Activated CD4-positive, alpha-beta memory T cell treated with anti-CD3 and anti-CD28 coated beads for 36 hours (primary cell): ENCODE measurements around the gene RNF10. TPM values are rescaled to one million over a fixed set of nuclear protein-coding genes. Genes with fewer than 3 reads are reported as not detected.
A peak's percentile ranks its signal among the peaks of the same experiment; 100 is the strongest.
"Not testable (repeated sequence)": the region's sequence is repeated elsewhere in the genome, so short reads cannot be mapped to it uniquely, and the experiment has no call there.

ENCODE experiments used
- CTCF ChIA-PET: fragments of 350-600 bp; sonication (Branson Sonifier 250); formaldehyde crosslinking; loops from one replicate; lab custom pipeline; 2021; ENCODE audit warnings: antibody characterized with exemption, inconsistent platforms; lab: Charles Lee
- POLR2A ChIA-PET: fragments of 350-600 bp; sonication (Branson Sonifier 250); formaldehyde crosslinking; loops from one replicate; lab custom pipeline; 2021; ENCODE audit warnings: antibody characterized with exemption; lab: Charles Lee
- DNase-seq: peaks from one replicate; pipeline ENCODE4 v3.0.0-alpha.2; 2020
- H3K27ac Mint-ChIP-seq: one replicate; pipeline ENCODE4 v1.8.0; 2021; ENCODE audit warnings: mixed read lengths
- H3K27me3 Mint-ChIP-seq: one replicate; pipeline ENCODE4 v1.8.0; 2021; ENCODE audit warnings: mixed read lengths
- H3K36me3 Mint-ChIP-seq: one replicate; pipeline ENCODE4 v1.8.0; 2021; ENCODE audit warnings: mixed read lengths
- H3K4me1 Mint-ChIP-seq: one replicate; pipeline ENCODE4 v1.8.0; 2021; ENCODE audit warnings: low read depth, mixed read lengths
- H3K4me3 Mint-ChIP-seq: one replicate; pipeline ENCODE4 v1.8.0; 2021; ENCODE audit warnings: mild to moderate bottlenecking, mixed read lengths
- H3K9me3 Mint-ChIP-seq: one replicate; pipeline ENCODE4 v1.8.0; 2021; ENCODE audit warnings: mixed read lengths
- intact Hi-C: fragments of 100-400 bp; cut with micrococcal nuclease; formaldehyde crosslinking; loops from one replicate; pipeline ENCODE4 v1.15.1; 2023
- total RNA-seq, 2 experiments: library from RNA; stranded (reverse); gene quantifications; one replicate each; pipeline ENCODE4 v1.2.3, GENCODE V29; 2021

RNF10 gene
- total RNA-seq, 2 experiments from 2014 or later: 188 to 210 TPM

DNA sequence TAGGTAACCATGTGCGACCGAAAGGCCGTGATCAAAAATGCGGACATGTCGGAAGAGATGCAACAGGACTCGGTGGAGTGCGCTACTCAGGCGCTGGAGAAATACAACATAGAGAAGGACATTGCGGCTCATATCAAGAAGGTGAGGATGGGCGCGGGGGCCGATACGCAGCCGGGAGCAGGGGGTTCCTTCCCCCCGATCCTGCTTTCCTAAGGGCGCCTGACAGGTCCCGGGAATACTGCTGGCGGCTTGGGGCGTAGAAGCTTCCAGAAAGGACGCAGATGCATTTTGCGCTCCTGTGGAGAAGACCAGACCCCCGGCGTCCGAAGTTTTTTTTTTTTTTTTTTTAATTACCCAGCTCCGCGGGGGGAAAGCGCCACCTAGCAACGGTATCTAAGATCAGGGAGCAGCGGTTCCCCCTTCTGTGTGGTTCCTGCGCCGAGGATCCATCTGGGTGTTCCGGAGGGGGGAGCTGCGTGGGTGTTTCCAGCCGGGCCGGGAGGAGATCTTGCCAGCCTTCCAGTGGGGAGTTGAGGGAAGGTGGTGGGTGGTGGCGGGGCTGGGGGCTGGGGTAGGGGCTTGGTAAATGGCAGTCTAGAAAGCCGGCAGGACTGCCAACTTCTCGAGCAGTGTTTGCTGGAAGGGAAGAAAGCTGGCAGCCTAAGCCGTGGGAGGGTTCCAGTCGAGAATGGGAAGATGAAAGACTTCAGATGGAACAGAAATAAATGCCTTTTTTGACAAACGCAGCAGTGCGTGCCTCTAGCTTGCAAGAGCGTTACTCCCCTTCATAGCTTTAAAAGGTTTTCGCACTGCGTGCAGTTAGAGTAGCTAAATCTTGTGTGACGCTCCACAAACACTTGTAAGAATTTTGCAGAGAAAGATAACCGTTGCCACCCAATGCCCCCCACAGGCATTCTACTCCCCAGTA, 37.5 kb upstream of the RNF10 start:
- H3K4me1 Mint-ChIP-seq: peaks cover 23% of the 10 kb centered on the region
- intact Hi-C loops: loop anchor here (1.0 to 2.0 kb wide), 4 partner anchors 27 to 244 kb away; partner anchors contain the start of genes COX6A1, RNF10 and SRSF9
- H3K4me3 Mint-ChIP-seq: peak overlapping the region; percentile 86
- H3K9me3 Mint-ChIP-seq: no peaks in the 10 kb centered on the region
- ChIA-PET POLR2A (interaction anchor here (0.5 to 2.3 kb wide), 9 partner anchors 13 to 214 kb away, joined by 3 to 13 read pairs (median 3); partner anchors contain the start of genes RNU4-2, SRSF9 and UNC119B), CTCF (interaction anchor here (0.6 to 1.6 kb wide), 12 partner anchors 8 to 946 kb away, joined by 3 to 11 read pairs (median 3); partner anchors contain the start of gene SRSF9)
- peak; percentile 60 for DNase-seq
- H3K27ac Mint-ChIP-seq: peak overlapping the region; percentile 80
- H3K27me3 Mint-ChIP-seq: no peaks in the 10 kb centered on the region
- H3K36me3 Mint-ChIP-seq: peaks cover 21% of the 10 kb centered on the region

DNA sequence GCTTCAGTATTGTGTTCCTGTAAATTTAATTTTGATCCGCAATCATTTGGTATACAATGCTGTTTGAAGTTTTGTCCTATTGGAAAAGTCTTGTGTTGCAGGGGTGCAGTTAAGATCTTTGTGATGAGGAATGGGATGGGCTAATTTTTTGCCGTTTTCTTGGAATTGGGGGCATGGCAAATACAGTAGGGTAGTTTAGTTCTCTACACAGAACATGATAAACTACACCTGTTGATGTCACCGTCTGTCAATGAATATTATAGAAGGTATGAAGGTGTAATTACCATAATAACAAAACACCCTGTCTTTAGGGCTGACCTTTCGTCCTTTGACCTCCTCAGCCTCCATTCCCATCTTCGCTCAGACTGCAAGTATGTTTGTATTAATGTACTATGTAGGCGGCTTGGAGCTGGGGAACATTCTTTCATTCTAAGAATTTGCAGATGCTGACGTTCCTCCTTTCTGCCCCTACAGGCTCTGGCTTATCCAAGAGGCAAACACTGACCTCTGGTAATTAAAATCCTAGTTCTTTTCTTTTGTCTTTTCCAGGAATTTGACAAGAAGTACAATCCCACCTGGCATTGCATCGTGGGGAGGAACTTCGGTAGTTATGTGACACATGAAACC, 36.5 kb upstream of the RNF10 start:
- CTCF ChIA-PET: interaction anchor here (0.5 to 1.6 kb wide), 9 partner anchors 7 to 945 kb away, joined by 3 to 11 read pairs (median 3); partner anchors contain the start of gene SRSF9
- intact Hi-C loops: loop anchor here (2.0 kb wide), 2 partner anchors 37 to 59 kb away; partner anchors contain the start of genes COX6A1 and RNF10
- H3K4me3 Mint-ChIP-seq: peak overlapping the region; percentile 86
- H3K4me1 Mint-ChIP-seq: peaks cover 23% of the 10 kb centered on the region
- H3K9me3 Mint-ChIP-seq: no peaks in the 10 kb centered on the region
- H3K27me3 Mint-ChIP-seq: no peaks in the 10 kb centered on the region
- peaks cover 21% of the 10 kb centered on the region for H3K36me3 Mint-ChIP-seq
- peak overlapping the region; percentile 80 for H3K27ac Mint-ChIP-seq
- no peak for DNase-seq
- POLR2A ChIA-PET: interaction anchor here (0.5 to 2.3 kb wide), 5 partner anchors 12 to 1411 kb away, joined by 3 to 13 read pairs (median 4); partner anchors contain the start of genes RNU4-2 and SRSF9

DNA sequence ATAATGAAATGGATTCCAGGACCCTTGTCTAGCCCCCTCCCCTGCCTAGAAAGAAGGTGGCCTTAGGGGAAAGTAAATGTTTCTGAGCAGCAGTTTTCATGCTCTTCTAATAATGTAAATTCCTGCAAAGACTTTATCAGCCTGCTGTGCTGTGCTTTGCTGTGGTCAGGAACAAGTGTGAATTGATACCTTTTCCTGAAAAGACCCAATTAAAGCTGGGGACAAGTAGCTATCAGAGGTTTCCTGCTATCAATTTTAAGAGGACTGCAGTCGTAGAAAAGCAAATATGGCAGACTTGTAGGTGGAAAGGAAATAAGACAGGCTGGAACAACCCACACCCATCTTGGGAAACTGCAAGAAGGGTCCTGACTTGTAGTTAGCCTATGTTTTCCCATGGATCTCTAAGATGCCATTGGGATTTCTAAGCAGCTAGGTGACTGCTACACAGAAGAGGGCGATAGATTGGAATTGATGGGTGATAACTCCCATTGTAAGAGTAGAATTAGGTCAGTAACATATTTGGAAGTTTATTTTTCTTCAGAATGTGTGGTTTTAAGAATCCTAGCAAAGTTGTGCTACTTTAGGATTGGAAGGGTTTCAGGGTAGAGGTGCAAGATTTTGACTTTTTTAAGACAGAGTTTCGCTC, 35.2 kb upstream of the RNF10 start:
- no peak for DNase-seq
- ChIA-PET POLR2A (no interaction called here), CTCF (interaction anchor here (0.6 to 1.5 kb wide), 2 partner anchors 25 to 33 kb away, joined by 3 to 5 read pairs; no protein-coding TSS in a partner anchor)
- intact Hi-C loops: no loop called here
- no peaks in the 10 kb centered on the region for H3K9me3 Mint-ChIP-seq
- H3K4me1 Mint-ChIP-seq: peaks cover 23% of the 10 kb centered on the region
- H3K27ac Mint-ChIP-seq: peak overlapping the region; percentile 40
- peaks cover 28% of the 10 kb centered on the region for H3K36me3 Mint-ChIP-seq
- H3K4me3 Mint-ChIP-seq: no peak overlapping the region
- H3K27me3 Mint-ChIP-seq: no peaks in the 10 kb centered on the region

DNA sequence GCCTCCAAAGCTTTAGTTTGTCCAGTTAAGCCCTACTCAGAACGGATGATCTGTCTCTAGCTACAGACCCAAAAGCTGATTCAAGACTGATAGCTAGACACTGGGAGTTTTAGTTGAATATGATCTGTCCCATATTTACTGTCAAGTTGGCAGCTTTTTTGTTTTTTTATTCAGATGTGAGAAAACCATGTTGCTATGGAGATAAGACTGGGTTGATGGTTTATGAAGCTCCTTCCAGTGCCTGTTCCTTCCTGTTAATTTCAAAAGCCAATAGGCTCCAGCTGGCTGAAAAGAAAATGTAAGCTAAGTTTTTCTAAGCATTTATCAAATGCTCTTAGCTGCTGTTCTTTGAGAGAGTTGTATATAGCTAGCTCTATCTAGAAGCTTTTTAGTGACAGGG, 33.6 kb upstream of the RNF10 start:
- POLR2A ChIA-PET: interaction anchor here (0.5 kb wide), 1 partner anchor 272 kb away, joined by 3 read pairs; no protein-coding TSS in a partner anchor
- intact Hi-C loops: no loop called here
- H3K36me3 Mint-ChIP-seq: peaks cover 28% of the 10 kb centered on the region
- no peak overlapping the region for H3K4me3 Mint-ChIP-seq
- CTCF ChIA-PET: interaction anchor here (0.6 to 1.5 kb wide), 4 partner anchors 21 to 564 kb away, joined by 3 read pairs; no protein-coding TSS in a partner anchor
- peaks cover 16% of the 10 kb centered on the region for H3K4me1 Mint-ChIP-seq
- H3K27me3 Mint-ChIP-seq: no peaks in the 10 kb centered on the region
- no peaks in the 10 kb centered on the region for H3K9me3 Mint-ChIP-seq
- no peak for DNase-seq
- H3K27ac Mint-ChIP-seq: no peak overlapping the region

DNA sequence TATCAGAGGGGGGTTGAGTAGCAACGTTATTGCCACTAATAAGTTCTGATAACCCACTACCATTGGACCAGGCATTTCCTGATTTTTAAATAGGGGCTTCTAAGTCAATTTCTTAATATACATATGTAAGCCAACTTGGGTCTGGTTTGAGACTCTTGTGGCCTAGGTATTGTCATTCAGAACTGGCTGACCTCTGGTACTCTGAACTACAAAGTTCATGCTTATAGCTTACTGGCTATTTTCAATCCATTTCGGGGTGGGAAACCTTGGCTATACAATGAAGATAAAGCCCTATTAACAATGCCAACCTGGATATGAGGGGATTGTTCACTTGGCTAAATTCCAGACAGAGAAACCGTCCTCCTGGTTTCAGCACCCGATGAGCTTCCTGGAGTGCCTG, 29.6 kb upstream of the RNF10 start:
- Mint-ChIP-seq H3K4me1 (no peaks in the 10 kb centered on the region), H3K36me3 (peaks cover 20% of the 10 kb centered on the region), H3K27ac (no peak overlapping the region), H3K9me3 (no peaks in the 10 kb centered on the region), H3K4me3 (no peak overlapping the region), H3K27me3 (no peaks in the 10 kb centered on the region)
- POLR2A ChIA-PET: no interaction called here
- no peak for DNase-seq
- intact Hi-C loops: no loop called here
- CTCF ChIA-PET: interaction anchor here (0.8 to 1.2 kb wide), 2 partner anchors 8 to 21 kb away, joined by 3 to 4 read pairs; no protein-coding TSS in a partner anchor

GRCh38 chr12:120508537-120508936, 25.6 kb upstream of the RNF10 start:
- H3K36me3 Mint-ChIP-seq: peaks cover 22% of the 10 kb centered on the region
- CTCF ChIA-PET: interaction anchor here (1.3 kb wide), 1 partner anchor 42 kb away, joined by 6 read pairs; no protein-coding TSS in a partner anchor
- no peaks in the 10 kb centered on the region for H3K4me1 Mint-ChIP-seq

DNA sequence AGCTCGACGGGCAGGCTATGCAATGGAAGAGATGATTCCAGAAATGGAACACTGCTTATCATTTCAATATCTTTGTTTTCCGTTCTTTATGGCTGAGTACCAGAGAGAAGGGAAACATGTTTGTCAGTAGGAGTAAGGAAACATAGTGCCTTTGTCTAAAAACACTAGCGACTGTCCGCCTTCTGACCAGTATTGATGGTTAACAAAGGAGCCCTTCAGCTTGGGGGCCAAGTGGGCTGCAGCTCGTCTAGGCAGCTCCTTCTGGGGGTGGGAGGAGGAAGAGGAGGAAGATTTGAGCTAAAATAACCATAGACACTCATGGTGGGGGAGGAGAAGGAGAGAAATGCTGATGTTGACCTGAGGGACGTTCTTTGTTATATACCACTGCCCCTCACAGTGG, 20.2 kb upstream of the RNF10 start:
- Mint-ChIP-seq H3K27me3 (no peaks in the 10 kb centered on the region), H3K9me3 (no peaks in the 10 kb centered on the region), H3K4me3 (no peak overlapping the region), H3K36me3 (peaks cover 21% of the 10 kb centered on the region), H3K27ac (no peak overlapping the region), H3K4me1 (no peaks in the 10 kb centered on the region)
- intact Hi-C loops: no loop called here
- ChIA-PET POLR2A (no interaction called here), CTCF (no interaction called here)
- no peak for DNase-seq

More at GRCh38 chr12:120508537-120508936, 25.6 kb upstream of the RNF10 start:
- H3K4me3 Mint-ChIP-seq: no peak overlapping the region
- H3K27ac Mint-ChIP-seq: no peak overlapping the region
- H3K9me3 Mint-ChIP-seq: no peaks in the 10 kb centered on the region
- POLR2A ChIA-PET: no interaction called here
- intact Hi-C loops: no loop called here
- no peaks in the 10 kb centered on the region for H3K27me3 Mint-ChIP-seq
- no peak for DNase-seq

GRCh38 chr12:120515496-120515895, 18.7 kb upstream of the RNF10 start:
- intact Hi-C loops: no loop called here
- no peak overlapping the region for H3K4me3 Mint-ChIP-seq
- POLR2A ChIA-PET: interaction anchor here (0.7 to 1.4 kb wide), 2 partner anchors 20 to 58 kb away, joined by 3 read pairs; partner anchors contain the start of gene DYNLL1
- CTCF ChIA-PET: no interaction called here
- H3K27ac Mint-ChIP-seq: no peak overlapping the region
- DNase-seq: no peak
- H3K36me3 Mint-ChIP-seq: peaks cover 14% of the 10 kb centered on the region
- no peaks in the 10 kb centered on the region for H3K4me1 Mint-ChIP-seq
- no peaks in the 10 kb centered on the region for H3K27me3 Mint-ChIP-seq
- H3K9me3 Mint-ChIP-seq: no peaks in the 10 kb centered on the region

- POLR2A ChIA-PET, intact Hi-C loops, H3K4me3 Mint-ChIP-seq, H3K4me1 Mint-ChIP-seq, CTCF ChIA-PET, DNase-seq, H3K9me3 Mint-ChIP-seq, H3K36me3 Mint-ChIP-seq, H3K27ac Mint-ChIP-seq, H3K27me3 Mint-ChIP-seq: not testable (repeated sequence)
Observed at GRCh38 chr12:120519324-120519723, 14.8 kb upstream of the RNF10 start.

GRCh38 chr12:120522568-120522967, 11.6 kb upstream of the RNF10 start:
- H3K9me3 Mint-ChIP-seq: no peaks in the 10 kb centered on the region
- peaks cover 6% of the 10 kb centered on the region for H3K36me3 Mint-ChIP-seq
- no peak overlapping the region for H3K4me3 Mint-ChIP-seq
- DNase-seq: no peak
- ChIA-PET CTCF (interaction anchor here (0.9 kb wide), 1 partner anchor 127 kb away, joined by 4 read pairs; no protein-coding TSS in a partner anchor), POLR2A (no interaction called here)
- no peak overlapping the region for H3K27ac Mint-ChIP-seq
- H3K4me1 Mint-ChIP-seq: peaks cover 5% of the 10 kb centered on the region
- intact Hi-C loops: no loop called here
- H3K27me3 Mint-ChIP-seq: no peaks in the 10 kb centered on the region
